Urinary bladder (tissue), 4 donors: ENCODE data around the gene FOS. TPM values are rescaled to one million over a fixed set of nuclear protein-coding genes. Genes with fewer than 3 reads are reported as not detected.
"Not testable (repeated sequence)": the region's sequence is repeated elsewhere in the genome, so short reads cannot be mapped to it uniquely, and the experiment has no call there.

Experiments
- DNase-seq: peaks from one replicate; pipeline ENCODE4 v3.0.0-alpha.2; 2015; ENCODE audit errors: extremely low spot score
- H3K27ac ChIP-seq: one replicate; pipeline ENCODE4 v1.5.1; 2013; ENCODE audit warnings: low read depth, mild to moderate bottlenecking, moderate library complexity
- H3K36me3 ChIP-seq: one replicate; pipeline ENCODE4 v1.6.1; 2013; ENCODE audit warnings: mild to moderate bottlenecking, moderate library complexity; ENCODE audit not compliant: insufficient read depth
- H3K4me1 ChIP-seq: one replicate; pipeline ENCODE4 v1.6.1; 2013; ENCODE audit warnings: mild to moderate bottlenecking, moderate library complexity; ENCODE audit not compliant: insufficient read depth
- H3K4me3 ChIP-seq: one replicate; pipeline ENCODE4 v1.5.1; 2013; ENCODE audit warnings: low read depth, low read length
- WGBS: extraction: QIAGEN DNeasy Blood & Tissue Kit; methylation state at CpG from one replicate; pipeline ENCODE4 v1.1.7; 2013; 5-methylcytosine and 5-hydroxymethylcytosine counted together
- polyA plus RNA-seq: library from polyadenylated mRNA; stranded (reverse); fragments of 200-250 nt; gene quantifications from one replicate; pipeline ENCODE4 v1.2.3, GENCODE V29; 2013
- total RNA-seq: library from RNA; depleted of rRNA; stranded (reverse); fragments of >200 nt; gene quantifications from one replicate; pipeline ENCODE4 v1.2.3, GENCODE V29; 2014
- donor health status: healthy with polysubstance abuse.
- donor health status: healthy.

The FOS gene
- total RNA-seq (219 TPM), polyA plus RNA-seq (1,557 TPM)

GRCh38 chr14:75278422-75279152 lies at the start of gene FOS:
FOS (plus strand) TSS chr14:75278828; CDS start chr14:75278983, 155 bp downstream.
- under 1% methylated on average over 69 of the region's 69 CpGs for WGBS
- Histone ChIP-seq H3K36me3 (no peaks in the 10 kb centered on the region), H3K4me1 (no peaks in the 10 kb centered on the region), H3K27ac (peak within 1 kb of the TSS; percentile 99), H3K4me3 (peak within 1 kb of the TSS; percentile 51)
- peak; percentile 87 for DNase-seq

GRCh38 chr14:75229661-75230139 lies 48.9 kb upstream of the FOS start:
- Histone ChIP-seq H3K4me3 (no peak overlapping the region), H3K4me1 (no peaks in the 10 kb centered on the region), H3K36me3 (no peaks in the 10 kb centered on the region), H3K27ac (no peak overlapping the region)
- DNase-seq: no peak
- 81% methylated on average over 4 of the region's 4 CpGs for whole genome bisulfite sequencing

GRCh38 chr14:75230140-75230792 lies 48.4 kb upstream of the FOS start:
- 80% methylated on average over 6 of the region's 6 CpGs for WGBS
- Histone ChIP-seq H3K4me3 (no peak overlapping the region), H3K27ac (no peak overlapping the region), H3K36me3 (no peaks in the 10 kb centered on the region), H3K4me1 (no peaks in the 10 kb centered on the region)
- no peak for DNase-seq

- 94% methylated on average over 2 of the region's 2 CpGs for WGBS
- Histone ChIP-seq H3K27ac (peak overlapping the region; percentile 16), H3K4me1 (no peaks in the 10 kb centered on the region), H3K4me3 (no peak overlapping the region), H3K36me3 (no peaks in the 10 kb centered on the region)
- no peak for DNase-seq
These were observed 47.3 kb upstream of the FOS start for GRCh38 chr14:75231320-75231719.

- DNase-seq: no peak
- no peak overlapping the region for H3K4me3 ChIP-seq
- WGBS: 89% methylated on average over 1 of the region's 1 CpG
- no peak overlapping the region for H3K27ac ChIP-seq
- no peaks in the 10 kb centered on the region for H3K4me1 ChIP-seq
- no peaks in the 10 kb centered on the region for H3K36me3 ChIP-seq
These were observed 46.4 kb upstream of the FOS start for GRCh38 chr14:75232191-75232590.

GRCh38 chr14:75232597-75232996 lies 46.0 kb upstream of the FOS start:
- Histone ChIP-seq H3K4me1 (no peaks in the 10 kb centered on the region), H3K4me3 (no peak overlapping the region), H3K27ac (no peak overlapping the region), H3K36me3 (no peaks in the 10 kb centered on the region)
- whole genome bisulfite sequencing: 82% methylated on average over 2 of the region's 2 CpGs
- no peak for DNase-seq

- Histone ChIP-seq H3K4me1 (no peaks in the 10 kb centered on the region), H3K27ac (peak overlapping the region; percentile 71), H3K36me3 (no peaks in the 10 kb centered on the region), H3K4me3 (no peak overlapping the region)
- WGBS: 67% methylated on average over 19 of the region's 19 CpGs
- no peak for DNase-seq
These were observed 44.2 kb upstream of the FOS start for GRCh38 chr14:75234173-75235115.

GRCh38 chr14:75235198-75235597 lies 43.4 kb upstream of the FOS start:
- DNase-seq, H3K27ac ChIP-seq, H3K36me3 ChIP-seq, H3K4me3 ChIP-seq, H3K4me1 ChIP-seq: not testable (repeated sequence)
- WGBS: 81% methylated on average over 7 of the region's 7 CpGs

GRCh38 chr14:75236467-75236866 lies 42.2 kb upstream of the FOS start:
- no peak for DNase-seq
- Histone ChIP-seq H3K36me3 (no peaks in the 10 kb centered on the region), H3K27ac (peak overlapping the region; percentile 11), H3K4me3 (no peak overlapping the region), H3K4me1 (no peaks in the 10 kb centered on the region)
- WGBS: 96% methylated on average over 6 of the region's 6 CpGs

GRCh38 chr14:75236901-75237419 lies 41.7 kb upstream of the FOS start:
- Histone ChIP-seq H3K4me1 (no peaks in the 10 kb centered on the region), H3K36me3 (no peaks in the 10 kb centered on the region), H3K4me3 (no peak overlapping the region), H3K27ac (peak overlapping the region; percentile 11)
- WGBS: 37% methylated on average over 9 of the region's 9 CpGs
- no peak for DNase-seq

- no peaks in the 10 kb centered on the region for H3K36me3 ChIP-seq
- no peak overlapping the region for H3K4me3 ChIP-seq
- H3K4me1 ChIP-seq: no peaks in the 10 kb centered on the region
- DNase-seq: no peak
- 64% methylated on average over 11 of the region's 11 CpGs for WGBS
- H3K27ac ChIP-seq: no peak overlapping the region
These were observed 39.7 kb upstream of the FOS start for GRCh38 chr14:75238756-75239455.

- Histone ChIP-seq H3K36me3 (no peaks in the 10 kb centered on the region), H3K27ac (no peak overlapping the region), H3K4me3 (no peak overlapping the region), H3K4me1 (no peaks in the 10 kb centered on the region)
- WGBS: 94% methylated on average over 6 of the region's 6 CpGs
- DNase-seq: no peak
These were observed 37.8 kb upstream of the FOS start for GRCh38 chr14:75240781-75241180.
